HG03095 (cell line): ENCODE data around the gene MPZL1.
"Not testable (repeated sequence)": the region's sequence is repeated elsewhere in the genome, so short reads cannot be mapped to it uniquely, and the experiment has no call there.

Source experiments
- ATAC-seq: cut with Tn5 transposase; IDR thresholded peaks from one replicate; pipeline ENCODE4 v1.9.1; 2021; ENCODE audit warnings: moderate library complexity; ENCODE audit not compliant: unreplicated experiment

Gene MPZL1

GRCh38 chr1:167806235-167806634, 84.5 kb downstream of the MPZL1 start:
- ATAC-seq, result not testable (repeated sequence)

DNA sequence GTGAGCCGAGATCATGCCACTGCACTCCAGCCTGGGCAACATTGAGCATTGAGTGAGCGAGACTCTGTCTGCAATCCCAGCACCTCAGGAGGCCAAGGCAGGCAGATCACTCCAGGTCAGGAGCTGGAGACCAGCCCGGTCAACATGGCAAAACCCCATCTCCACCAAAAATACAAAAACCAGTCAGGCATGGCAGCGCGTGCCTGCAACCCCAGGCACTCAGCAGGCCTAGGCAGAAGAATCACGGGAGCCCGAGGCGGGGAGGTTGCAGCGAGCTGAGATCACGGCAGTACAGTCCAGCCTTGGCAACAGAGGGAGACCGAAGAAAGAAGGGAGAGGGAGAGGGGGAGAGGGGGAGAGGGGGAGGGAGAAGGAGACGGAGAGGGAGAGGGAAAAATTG, 84.9 kb downstream of the MPZL1 start:
- ATAC-seq, result not testable (repeated sequence)

DNA sequence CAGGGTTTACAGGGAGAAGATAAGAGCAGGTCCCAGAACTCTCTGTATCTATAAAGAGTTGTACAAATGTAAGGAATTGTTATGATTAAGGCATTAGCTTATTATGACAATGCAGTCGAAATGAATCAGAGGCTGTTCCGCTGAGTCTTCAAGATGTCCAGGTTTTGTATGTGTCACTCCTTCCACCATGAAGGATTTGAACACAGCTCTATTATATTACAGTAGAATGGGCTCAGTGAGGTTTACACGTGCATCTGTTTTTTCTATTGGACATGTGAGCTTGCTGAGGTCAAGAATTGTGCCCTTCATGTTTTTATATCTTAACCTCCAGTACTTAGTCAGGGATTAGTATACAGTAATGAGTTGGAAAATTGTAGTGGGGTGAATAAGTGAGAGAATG, 86.3 kb downstream of the MPZL1 start:
- ATAC-seq, result no peak

DNA sequence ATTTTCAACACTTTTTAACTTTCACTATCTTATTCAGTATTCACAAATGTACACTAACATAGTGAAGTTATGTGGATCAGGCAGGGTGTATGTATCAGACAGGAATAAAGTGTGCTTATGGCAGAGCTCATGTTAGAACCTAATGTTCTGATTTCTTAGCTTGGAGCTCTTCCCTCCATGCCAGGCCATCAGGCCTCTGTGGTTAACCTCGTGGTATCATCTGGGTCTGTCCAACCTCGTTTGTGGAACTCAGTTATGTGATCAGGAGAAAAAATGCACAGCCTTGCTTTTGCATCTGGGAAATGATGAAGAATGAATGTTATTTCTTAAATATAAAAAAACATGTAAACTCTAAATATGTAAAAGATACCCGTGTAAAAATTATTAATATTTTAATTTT, 86.9 kb downstream of the MPZL1 start:
- no peak for ATAC-seq

GRCh38 chr1:167812972-167813371, 91.2 kb downstream of the MPZL1 start:
- ATAC-seq, result no peak

GRCh38 chr1:167815650-167816049, 93.9 kb downstream of the MPZL1 start:
- no peak for ATAC-seq

- peak; percentile 93 for ATAC-seq
Measured at GRCh38 chr1:167819849-167820683, 98.3 kb downstream of the MPZL1 start.

DNA sequence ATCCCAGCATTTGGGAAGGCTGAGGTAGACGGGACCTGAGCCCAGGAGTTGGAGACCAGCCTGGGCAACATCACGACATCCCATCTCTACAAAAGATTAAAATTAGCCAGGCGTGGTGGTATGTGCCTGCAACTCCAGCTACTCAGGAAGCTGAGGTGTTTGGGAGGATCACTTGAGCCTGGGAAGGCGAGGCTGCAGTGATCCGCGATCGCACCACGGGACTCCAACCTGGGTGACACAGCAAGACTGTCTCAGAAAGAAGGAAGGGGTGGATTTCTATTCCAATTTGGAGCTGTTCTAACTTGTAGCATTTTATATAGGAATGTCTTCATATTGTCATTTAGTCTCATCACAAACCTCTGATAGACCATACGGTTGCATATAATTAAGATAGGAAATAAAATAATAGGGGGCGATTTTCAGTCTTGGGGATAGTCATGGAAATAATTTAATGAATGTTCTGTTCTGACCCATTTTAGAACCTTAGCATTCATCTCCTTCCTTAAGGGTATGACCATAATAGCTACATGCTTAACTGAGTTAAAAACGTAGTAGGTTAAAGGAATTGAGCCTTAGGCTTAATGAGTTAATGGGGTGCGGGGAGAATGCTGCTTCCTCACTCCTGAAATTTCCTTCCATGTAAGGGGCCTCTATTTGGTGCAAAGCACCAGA, 99.0 kb downstream of the MPZL1 start:
- no peak for ATAC-seq

GRCh38 chr1:167821356-167821685, 99.5 kb downstream of the MPZL1 start:
- ATAC-seq, result no peak

- no peak for ATAC-seq
Measured at GRCh38 chr1:167821969-167822685, 100.3 kb downstream of the MPZL1 start.

GRCh38 chr1:167824163-167824794, 102.5 kb downstream of the MPZL1 start:
- no peak for ATAC-seq

DNA sequence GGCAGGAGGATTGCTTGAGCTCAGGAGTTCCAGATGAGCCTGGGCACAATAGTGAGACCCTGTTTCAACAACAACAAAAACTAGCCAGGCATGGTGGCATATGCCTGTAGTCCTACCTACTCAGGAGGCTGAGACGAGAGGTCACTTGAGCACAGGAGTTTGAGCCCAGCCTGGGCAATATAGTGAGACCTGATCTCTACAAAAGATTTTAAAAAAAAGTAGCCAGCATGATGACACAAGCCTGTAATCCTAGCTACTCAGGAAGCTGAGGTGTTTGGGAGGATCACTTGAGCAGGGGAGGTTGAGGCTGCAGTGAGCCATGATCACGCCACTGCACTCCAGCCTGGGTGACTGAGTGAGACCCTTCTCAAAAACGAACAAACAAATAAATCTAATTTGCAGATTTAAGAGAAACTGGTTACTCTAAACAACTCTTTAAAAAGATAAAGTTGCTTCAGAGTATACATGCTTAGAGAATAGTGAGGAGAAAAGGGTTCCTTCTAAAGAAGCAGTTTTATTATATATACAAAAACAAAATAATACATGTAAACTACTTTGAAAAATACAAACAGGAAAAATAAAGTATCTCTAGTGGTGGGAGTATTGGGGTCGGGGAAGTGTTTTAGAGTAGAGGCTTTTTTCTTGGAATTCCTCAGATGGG, 103.8 kb downstream of the MPZL1 start:
- ATAC-seq, result no peak

DNA sequence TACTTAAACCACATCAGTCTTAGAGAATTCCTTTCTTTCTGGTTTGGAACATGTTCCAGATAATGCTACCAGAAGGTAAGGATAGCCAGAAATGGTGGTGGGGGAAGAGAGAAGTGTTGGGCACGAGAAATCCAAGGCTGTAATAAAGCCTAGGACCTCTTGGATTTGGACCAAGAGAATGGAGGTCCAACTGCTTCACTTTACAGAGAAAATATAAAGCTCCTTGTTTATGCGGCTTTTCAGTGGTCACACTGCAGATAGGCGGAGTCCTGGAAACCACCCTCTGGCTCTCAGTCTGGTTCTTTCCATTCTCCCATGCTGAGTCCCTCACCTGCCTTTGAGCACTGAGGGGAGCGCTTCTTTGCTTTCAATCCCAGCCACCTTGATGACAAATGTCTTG, 104.3 kb downstream of the MPZL1 start:
- ATAC-seq, result no peak

- ATAC-seq, result no peak
Measured at GRCh38 chr1:167829868-167830267, 108.1 kb downstream of the MPZL1 start.

GRCh38 chr1:167830668-167831067, 108.9 kb downstream of the MPZL1 start:
- not testable (repeated sequence) for ATAC-seq

DNA sequence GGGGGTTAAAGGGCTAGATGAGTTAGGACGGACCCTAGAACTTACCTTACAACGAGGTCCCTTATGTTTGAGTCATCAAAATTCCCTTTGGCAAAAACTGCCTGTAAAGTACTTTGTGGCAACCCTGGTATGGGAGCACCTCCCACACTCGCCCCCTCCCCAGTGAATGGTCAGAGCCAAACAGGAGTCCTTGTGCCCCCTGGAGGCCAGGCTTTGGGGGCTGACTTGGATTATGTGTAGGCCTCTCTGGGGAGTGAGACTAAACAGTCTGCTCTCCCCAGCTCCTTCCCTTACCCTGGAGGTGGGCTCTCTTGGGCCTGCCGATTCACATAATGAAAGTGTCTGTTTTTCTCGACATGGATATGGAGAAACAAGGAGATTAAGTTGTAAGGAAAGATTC, 110.9 kb downstream of the MPZL1 start:
- ATAC-seq, result no peak

DNA sequence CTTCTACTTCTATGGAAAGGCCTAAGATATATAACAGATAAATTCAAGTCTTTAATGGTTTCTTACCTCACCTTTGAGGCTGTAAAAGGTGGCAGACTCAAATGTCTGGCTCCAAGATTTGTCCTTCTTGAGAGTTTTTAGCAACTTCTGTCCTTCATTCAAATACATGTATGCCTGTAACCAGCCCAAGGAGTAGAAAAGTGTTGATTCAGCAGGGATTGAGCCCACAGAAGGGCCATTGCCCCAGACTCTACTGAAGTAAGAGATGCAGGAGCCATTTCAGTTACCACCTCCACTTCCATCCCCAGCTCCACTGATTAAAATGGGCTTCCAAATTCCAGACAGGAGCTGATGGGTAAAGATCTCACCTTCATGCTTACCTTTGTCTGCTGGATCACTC, 112.1 kb downstream of the MPZL1 start:
- ATAC-seq, result no peak

DNA sequence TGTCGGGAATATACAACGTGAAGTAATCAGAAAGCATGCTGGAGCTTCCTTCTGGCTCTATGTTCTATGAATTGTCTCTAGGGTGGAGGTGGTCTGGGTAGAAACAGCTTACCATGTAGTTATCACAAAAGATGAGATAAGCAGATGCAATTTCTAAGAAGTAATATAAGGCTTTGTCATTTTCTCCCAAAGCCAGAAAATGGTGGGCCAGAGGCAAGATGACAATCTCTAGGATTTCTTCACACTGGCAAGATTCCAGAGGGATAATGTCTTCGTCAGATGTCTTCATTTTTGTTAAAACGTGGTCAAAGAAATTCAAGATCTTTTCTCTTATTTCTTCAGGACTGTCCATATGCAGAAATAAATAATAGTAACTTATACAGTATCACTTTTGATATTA, 114.4 kb downstream of the MPZL1 start:
- ATAC-seq, result no peak

GRCh38 chr1:167837326-167837725, 115.5 kb downstream of the MPZL1 start:
- ATAC-seq, result no peak

GRCh38 chr1:167839009-167839408, 117.2 kb downstream of the MPZL1 start:
- ATAC-seq, result no peak
